MM.1S (cell line): ENCODE data around the gene UBL5.

Source experiments
- CTCF ChIP-seq: fragments of 300-600 bp; sonication (generic); IDR thresholded peaks from 2 replicates; pipeline ENCODE4 v1.5.1; 2016; ENCODE audit warnings: antibody characterized with exemption, low read length, mixed read lengths
- EZH2 ChIP-seq: fragments of 300-600 bp; sonication (generic); optimal IDR thresholded peaks from 2 replicates; pipeline ENCODE3; 2017; ENCODE audit warnings: low read depth, mild to moderate bottlenecking, antibody characterized with exemption, low read length, mixed read lengths

GRCh38 chr19:9857920-9858746 is 30.4 kb downstream of the UBL5 start:
- TF ChIP-seq CTCF (no peak), EZH2 (no peak)
